GM18858 (cell line): Measurements from ENCODE around the gene ANAPC4.

ENCODE experiments used
- ATAC-seq: cut with Tn5 transposase; IDR thresholded peaks from one replicate; pipeline ENCODE4 v1.9.1; 2021; ENCODE audit not compliant: unreplicated experiment

Gene ANAPC4

GRCh38 chr4:25377572-25378436 lies 741 bp downstream of the ANAPC4 start:
- ATAC-seq, result no peak

GRCh38 chr4:25378437-25378743 lies 1.3 kb downstream of the ANAPC4 start:
- ATAC-seq, result no peak

- ATAC-seq, result no peak
These were observed 2.5 kb downstream of the ANAPC4 start for GRCh38 chr4:25379591-25379990.

GRCh38 chr4:25383647-25384046 lies 6.6 kb downstream of the ANAPC4 start:
- no peak for ATAC-seq

- no peak for ATAC-seq
These were observed 9.9 kb downstream of the ANAPC4 start for GRCh38 chr4:25386926-25387325.

GRCh38 chr4:25397305-25397704 lies 20.2 kb downstream of the ANAPC4 start:
- no peak for ATAC-seq

- no peak for ATAC-seq
These were observed 22.4 kb downstream of the ANAPC4 start for GRCh38 chr4:25399510-25399909.

- ATAC-seq, result no peak
These were observed 24.0 kb downstream of the ANAPC4 start for GRCh38 chr4:25401066-25401465.

- ATAC-seq, result no peak
These were observed 25.5 kb downstream of the ANAPC4 start for GRCh38 chr4:25402521-25402920.

GRCh38 chr4:25403699-25404098 lies 26.6 kb downstream of the ANAPC4 start:
- ATAC-seq, result no peak

- ATAC-seq, result no peak
These were observed 28.4 kb downstream of the ANAPC4 start for GRCh38 chr4:25405453-25405852.

GRCh38 chr4:25406081-25406692 lies 29.1 kb downstream of the ANAPC4 start:
- no peak for ATAC-seq

GRCh38 chr4:25410820-25411529 lies 33.9 kb downstream of the ANAPC4 start:
- no peak for ATAC-seq

GRCh38 chr4:25413261-25413660 lies 36.2 kb downstream of the ANAPC4 start:
- no peak for ATAC-seq

GRCh38 chr4:25417014-25417413 lies 40.0 kb downstream of the ANAPC4 start:
- no peak for ATAC-seq

GRCh38 chr4:25420931-25421330 lies 43.9 kb downstream of the ANAPC4 start:
- no peak for ATAC-seq

GRCh38 chr4:25421816-25422525 lies 44.9 kb downstream of the ANAPC4 start:
- peak; percentile 78 for ATAC-seq

GRCh38 chr4:25423548-25423947 lies 46.5 kb downstream of the ANAPC4 start:
- ATAC-seq, result no peak

GRCh38 chr4:25424539-25425228 lies 47.6 kb downstream of the ANAPC4 start:
- ATAC-seq, result no peak

GRCh38 chr4:25425361-25425760 lies 48.3 kb downstream of the ANAPC4 start:
- ATAC-seq, result no peak

- ATAC-seq, result no peak
These were observed 50.8 kb downstream of the ANAPC4 start for GRCh38 chr4:25427871-25428270.
